Urothelium cell line (cell line): ENCODE data around the gene CIDEB.

Source experiments
- DNase-seq: peaks from one replicate; pipeline ENCODE4 v3.0.0; 2011; ENCODE audit warnings: low spot score, mixed read lengths
- FAIRE-seq: peaks from 2 replicates; lab custom pipeline; 2011; peaks lifted over from hg19 to GRCh38; lab: Jason Lieb, UNC

The CIDEB gene

GRCh38 chr14:24314377-24315193 lies 6.8 kb upstream of the CIDEB start:
- DNase-seq (no peak), FAIRE-seq (no peak)

DNA sequence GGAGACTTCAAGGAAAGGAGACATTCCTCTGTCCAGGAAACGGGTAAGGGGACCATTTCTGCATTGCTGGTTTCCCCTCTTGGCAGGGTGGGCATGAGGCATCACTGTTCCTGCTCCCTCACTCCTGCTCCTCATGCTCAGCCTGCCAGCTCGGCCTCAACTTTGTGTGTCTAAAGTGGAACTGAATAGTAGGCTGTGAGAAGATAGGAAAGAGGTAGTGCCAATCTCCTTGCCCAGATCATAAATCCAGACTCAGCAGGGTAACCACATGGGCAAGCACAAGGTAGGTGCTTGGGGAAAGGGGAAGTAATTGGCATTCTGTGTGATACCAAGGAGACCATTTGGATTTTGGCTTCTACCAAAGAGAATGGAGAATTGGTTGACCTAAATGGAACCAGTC lies 6.1 kb upstream of the CIDEB start:
- FAIRE-seq = no peak
- DNase-seq = no peak

DNA sequence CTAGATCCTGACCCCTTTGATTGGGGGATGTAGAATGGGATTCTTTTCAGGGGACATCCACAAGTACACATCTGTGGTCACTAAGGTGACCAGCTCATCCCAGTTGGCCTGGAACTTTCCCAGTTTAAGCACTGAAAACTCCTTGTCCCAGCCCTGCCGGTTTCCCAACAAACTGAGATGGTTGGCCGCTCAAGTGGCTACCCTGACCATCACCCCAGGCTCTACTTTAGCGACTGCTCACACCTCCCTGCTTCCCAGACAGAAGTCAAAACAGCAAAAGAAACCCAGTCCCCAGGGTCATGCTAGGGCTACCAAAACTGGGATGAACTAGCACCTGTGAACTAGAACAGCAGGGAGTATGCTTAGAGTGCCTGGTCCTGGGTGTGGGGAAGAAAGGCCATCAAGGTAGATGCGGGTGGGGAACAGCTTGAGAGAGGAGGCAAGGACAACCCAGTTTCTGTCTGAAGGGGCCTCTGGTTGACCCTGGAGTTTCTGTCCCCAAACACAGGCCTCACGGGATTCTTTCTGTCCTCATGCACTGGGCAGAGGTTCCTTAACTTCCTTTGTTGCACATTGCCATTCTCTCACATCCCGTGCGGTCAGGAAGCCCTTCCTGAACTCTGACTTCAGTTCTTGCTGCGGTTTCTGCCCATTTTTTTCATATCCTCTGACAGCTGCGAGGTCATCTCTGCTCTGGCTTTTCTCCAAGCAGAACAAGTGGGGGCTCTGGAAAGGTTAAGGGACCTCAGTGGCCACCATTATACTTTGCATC lies 5.1 kb upstream of the CIDEB start:
- no peak for DNase-seq

GRCh38 chr14:24311837-24312615 lies 4.2 kb upstream of the CIDEB start:
- no peak for FAIRE-seq
- no peak for DNase-seq

More for the DNA sequence above, 5.1 kb upstream of the CIDEB start:
- FAIRE-seq = no peak

GRCh38 chr14:24310646-24311604 lies 3.1 kb upstream of the CIDEB start, which contains the start of gene LTB4R:
Gene LTB4R, plus strand, starts transcription at chr14:24311502. Its CDS starts 4,150 bp downstream, at chr14:24315652.
- DNase-seq (no peak), FAIRE-seq (no peak)

- FAIRE-seq = no peak
- no peak for DNase-seq
These were observed 2.5 kb upstream of the CIDEB start for GRCh38 chr14:24310265-24310645.

DNA sequence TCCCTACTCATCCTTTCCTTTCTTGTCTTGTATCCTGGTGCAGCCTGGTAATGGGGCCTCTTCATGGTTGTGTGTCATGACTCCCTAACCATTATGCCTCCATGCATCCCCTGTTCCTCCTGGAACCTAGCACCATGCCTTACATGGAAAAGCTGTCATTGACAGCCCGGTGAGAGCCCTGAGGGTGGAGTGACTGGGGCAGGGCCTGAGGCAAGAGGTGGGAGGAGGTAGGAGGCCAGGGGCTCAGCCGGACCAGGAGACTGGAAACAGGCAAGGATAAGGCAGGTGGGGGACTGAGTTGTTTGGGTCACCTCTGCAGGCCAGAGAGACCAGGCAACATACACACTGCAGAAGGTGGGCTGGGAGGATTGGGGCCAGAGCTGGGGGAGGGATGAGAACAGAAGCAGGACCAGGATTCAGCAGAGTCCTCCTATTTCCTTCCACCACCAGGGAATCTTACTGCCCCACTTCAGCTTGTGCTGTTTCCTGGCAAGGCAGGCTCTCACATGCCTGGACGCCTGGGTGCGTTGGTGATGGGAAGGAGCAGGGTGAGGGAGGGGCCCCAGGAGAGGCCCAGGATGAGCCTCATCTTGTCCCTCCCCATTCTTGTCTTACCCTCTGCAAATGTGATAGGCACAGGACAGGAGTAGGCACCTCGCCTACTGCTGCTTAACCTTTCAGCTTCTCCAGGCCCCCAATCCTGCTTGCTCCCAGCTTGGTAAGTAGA lies 1.9 kb upstream of the CIDEB start, which contains the start of gene LTB4R2:
Gene LTB4R2 (plus strand): TSS at position 603 of the 727 bp plus-strand sequence. CDS start 525 bp downstream, outside the sequence.
- no peak for DNase-seq

GRCh38 chr14:24308342-24309124 lies 756 bp upstream of the CIDEB start:
- DNase-seq = no peak
- no peak for FAIRE-seq

More for the DNA sequence above, 1.9 kb upstream of the CIDEB start, which contains the start of gene LTB4R2:
- FAIRE-seq = no peak

DNA sequence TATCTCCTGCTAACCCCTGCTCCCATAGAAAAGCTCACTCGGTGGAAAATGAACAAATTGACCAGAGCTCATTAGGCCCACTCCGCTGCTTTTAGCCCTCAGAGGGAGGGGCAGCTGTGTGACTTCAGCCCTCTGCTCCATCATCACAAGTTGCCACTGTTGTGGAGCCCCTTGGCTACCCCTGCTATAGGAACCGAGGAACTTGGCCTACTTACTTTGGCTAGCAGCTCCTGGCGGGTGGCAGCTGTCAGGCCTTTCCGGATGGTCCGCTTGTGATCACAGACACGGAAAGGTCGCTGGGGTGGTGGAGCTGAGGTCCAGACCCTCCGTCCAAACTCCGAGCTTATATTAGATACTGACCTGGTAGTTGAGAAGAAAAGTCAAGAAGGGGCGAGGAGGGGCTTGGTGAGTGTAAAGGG lies 612 bp downstream of the CIDEB start:
- FAIRE-seq (no peak), DNase-seq (no peak)

GRCh38 chr14:24304019-24304387 lies 3.8 kb downstream of the CIDEB start:
- no peak for DNase-seq

GRCh38 chr14:24300326-24300980 lies 7.3 kb downstream of the CIDEB start:
- FAIRE-seq (no peak), DNase-seq (no peak)

More at GRCh38 chr14:24304019-24304387, 3.8 kb downstream of the CIDEB start:
- no peak for FAIRE-seq

DNA sequence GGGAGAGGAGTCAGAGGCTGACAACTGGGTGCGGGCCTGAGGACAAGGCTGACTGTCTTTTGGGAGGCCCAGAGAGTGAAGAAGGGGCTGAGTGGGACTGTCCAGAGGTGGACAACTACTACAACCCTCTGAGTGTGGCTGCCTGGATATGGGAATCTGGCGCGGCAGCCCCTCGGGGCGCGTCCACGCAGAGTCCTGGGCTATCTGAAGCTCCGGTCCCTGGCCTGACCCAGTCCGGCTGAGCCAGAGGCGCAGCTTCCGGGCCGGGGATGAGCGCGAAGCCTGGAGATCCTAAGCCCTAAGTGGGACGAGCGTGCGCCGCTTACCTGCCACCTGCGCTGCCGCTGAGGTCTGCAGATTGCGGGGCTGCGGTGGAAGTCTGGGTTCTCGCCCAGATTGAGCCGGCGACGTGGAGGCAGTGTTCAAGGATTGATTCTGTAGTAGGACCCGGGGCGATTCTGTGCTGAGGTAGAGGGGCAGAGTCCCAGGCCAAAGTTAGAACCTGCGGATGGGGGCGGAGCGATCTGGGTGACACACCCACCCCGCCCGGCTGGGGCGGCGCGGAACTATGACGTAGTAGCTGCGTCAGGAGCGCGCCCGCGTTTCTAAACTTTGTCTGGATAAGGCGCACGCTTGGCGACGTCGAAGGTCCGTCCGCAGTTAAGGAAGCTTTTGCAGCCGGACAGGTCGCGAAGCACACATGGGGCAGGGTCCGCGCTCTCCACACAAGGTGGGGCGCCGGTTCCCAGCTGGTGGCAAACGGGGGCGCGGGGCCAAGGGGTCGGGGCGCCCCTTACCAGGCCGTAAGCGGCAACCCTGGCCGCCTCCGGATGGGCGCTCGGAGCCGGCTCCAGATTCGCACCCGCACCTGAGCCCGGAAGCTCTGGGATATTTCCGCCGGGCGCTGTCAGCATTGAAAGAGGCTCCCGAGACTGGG lies 8.3 kb downstream of the CIDEB start, which contains the start of the genes DHRS1 and NOP9:
Gene DHRS1 (minus strand): TSS at position 526 of the 937 bp plus-strand sequence. CDS start 674 bp downstream, outside the sequence.
Gene NOP9 (plus strand): TSS at position 596 of the 937 bp plus-strand sequence. CDS start 105 bp downstream, at position 701.
- DNase-seq (peak; percentile 92), FAIRE-seq (no peak)

DNA sequence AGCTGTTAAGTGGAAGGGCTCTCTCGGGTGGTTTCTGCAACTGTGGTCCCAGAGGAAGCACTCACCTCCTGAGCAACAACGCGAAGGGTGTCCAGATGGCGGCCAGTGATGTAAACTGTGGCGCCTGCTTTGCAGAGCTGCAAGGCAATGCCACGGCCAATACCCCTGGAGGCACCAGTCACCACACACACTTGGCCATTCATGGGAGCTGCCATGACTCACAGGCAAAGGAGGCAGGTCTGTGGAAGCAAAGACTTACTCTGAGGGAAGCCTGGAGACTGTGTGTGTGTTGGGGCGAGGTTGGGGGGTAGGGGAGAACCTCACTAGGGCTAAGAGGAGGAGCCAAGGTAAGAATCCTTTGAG lies 8.9 kb downstream of the CIDEB start:
- FAIRE-seq (no peak), DNase-seq (peak; percentile 65)

GRCh38 chr14:24297190-24297964 lies 10.4 kb downstream of the CIDEB start:
- DNase-seq (peak; percentile 32), FAIRE-seq (no peak)

DNA sequence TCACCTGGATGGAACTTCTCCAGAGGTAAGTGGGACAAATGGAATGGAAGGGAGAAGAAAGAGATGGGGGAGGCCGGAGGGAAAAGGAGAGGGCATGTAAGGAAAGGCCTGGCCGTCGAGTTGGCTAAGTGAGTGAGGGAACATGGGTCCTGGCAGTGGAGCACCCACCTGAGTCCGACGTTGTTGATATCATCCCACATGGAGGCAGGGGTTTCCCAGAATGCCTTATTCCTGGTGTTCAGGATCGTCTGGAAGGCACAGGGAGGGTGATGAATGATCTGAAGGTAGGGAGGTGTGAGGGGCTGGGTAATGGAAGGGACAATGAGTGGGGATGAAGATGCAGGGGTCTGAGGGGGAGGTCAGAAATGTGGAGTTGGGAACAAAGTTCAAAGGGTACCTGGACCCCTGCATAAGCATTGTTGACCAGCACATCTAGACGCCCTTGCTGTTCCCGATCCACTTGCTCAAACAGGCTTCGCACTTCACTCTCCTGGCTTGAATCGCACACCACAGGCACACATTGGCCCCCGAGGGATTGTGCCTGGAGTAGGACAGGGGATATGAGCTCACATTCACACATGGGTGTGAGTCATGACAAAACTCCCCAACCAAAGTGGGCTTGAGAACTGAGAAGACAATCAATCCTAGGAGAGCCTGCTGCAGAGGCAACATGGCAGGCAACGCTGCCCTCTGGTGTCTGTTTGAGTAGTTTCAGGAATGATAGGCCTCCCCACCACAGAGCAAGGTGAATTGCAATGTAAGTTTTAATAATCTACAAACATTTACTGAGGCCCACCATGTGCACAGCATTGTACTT lies 11.2 kb downstream of the CIDEB start:
- DNase-seq = peak; percentile 75
- FAIRE-seq = no peak
